Measurements from ENCODE around the gene GPR3. TPM values are rescaled to one million over a fixed set of nuclear protein-coding genes. Genes with fewer than 3 reads are reported as not detected.
A peak's percentile ranks its signal among the peaks of the same experiment; 100 is the strongest.
"Not testable (repeated sequence)": the region's sequence is repeated elsewhere in the genome, so short reads cannot be mapped to it uniquely, and the experiment has no call there.

The GPR3 gene
- total and polyA plus RNA-seq, 7 donors: 0.12 to 1.3 (median 0.42) TPM; not detected in 2

DNA sequence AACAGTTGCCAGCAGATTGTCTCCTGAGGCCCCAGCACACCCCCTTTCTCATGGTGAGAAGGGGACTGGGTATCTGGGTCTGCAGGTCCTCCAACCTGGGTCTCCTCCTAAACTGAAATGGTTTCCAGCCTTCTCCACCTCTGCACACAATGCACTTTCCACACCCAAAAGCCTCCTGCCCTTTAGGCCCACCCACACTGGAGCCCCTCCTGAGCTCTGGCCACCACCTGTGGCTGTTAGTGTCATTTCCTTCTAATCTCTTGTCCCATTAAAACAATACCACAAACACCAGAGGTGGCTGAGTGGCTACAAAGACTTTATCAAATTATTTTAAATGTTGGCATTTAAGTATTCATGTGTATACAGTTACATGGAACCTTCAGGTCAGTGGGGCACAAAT is 11.5 kb downstream of the GPR3 start:
- peak in 1 of 4 donors; percentile 0 for ATAC-seq
- TF ChIP-seq CTCF (IDR thresholded peaks at IDR 0.05): no peak
- intact Hi-C loops (cut with DNase I): loop anchor here in 1 of 2 donors (5.0 kb wide), 1 partner anchor 258 kb away; no protein-coding TSS in a partner anchor

GRCh38 chr1:27405074-27405473 is 12.7 kb downstream of the GPR3 start:
- WGBS, 3 donors: 34 to 48% (median 38%) methylated on average over 13 of the region's 13 CpGs
- peaks cover 50% of the 10 kb centered on the region for H3K4me1 ChIP-seq
- peak; percentile 55 to 75 for DNase-seq
- intact Hi-C loops (cut with DNase I): no loop called here
- peak overlapping the region; percentile 85 for H3K27ac ChIP-seq
- H3K4me3 ChIP-seq: no peak overlapping the region
- H3K36me3 ChIP-seq (ENCODE audit: insufficient read depth in 1 of 2, low read depth in 1 of 2): peaks cover 0 to 35% of the 10 kb centered on the region in 2 donors
- H3K27me3 ChIP-seq (ENCODE audit: insufficient read depth in 3 of 3, low read length in 2 of 3): peaks cover 0 to 3% (median 0%) of the 10 kb centered on the region in 3 donors
- peak; percentile 14 to 42 (median 30) for ATAC-seq
- no peak for TF ChIP-seq CTCF (IDR thresholded peaks at IDR 0.05)
- H3K9me3 ChIP-seq: no peaks in the 10 kb centered on the region

More for the DNA sequence above, 11.5 kb downstream of the GPR3 start:
- peaks cover 50% of the 10 kb centered on the region for H3K4me1 ChIP-seq
- peaks cover 0 to 25% of the 10 kb centered on the region in 2 donors for H3K36me3 ChIP-seq (ENCODE audit: insufficient read depth in 1 of 2, low read depth in 1 of 2)
- DNase-seq: no peak
- peaks cover 0 to 3% (median 0%) of the 10 kb centered on the region in 3 donors for H3K27me3 ChIP-seq (ENCODE audit: insufficient read depth in 3 of 3, low read length in 2 of 3)
- H3K9me3 ChIP-seq: no peaks in the 10 kb centered on the region
- H3K4me3 ChIP-seq: peak overlapping the region; percentile 45
- H3K27ac ChIP-seq: peak overlapping the region; percentile 85

GRCh38 chr1:27405598-27406361 is 13.4 kb downstream of the GPR3 start:
- WGBS, 3 donors: 37 to 66% (median 43%) methylated on average over 15 to 17 of the region's 18 CpGs
- H3K4me1 ChIP-seq: peaks cover 50% of the 10 kb centered on the region
- H3K27ac ChIP-seq: peak overlapping the region; percentile 85
- peaks cover 0 to 42% of the 10 kb centered on the region in 2 donors for H3K36me3 ChIP-seq (ENCODE audit: insufficient read depth in 1 of 2, low read depth in 1 of 2)
- ATAC-seq: peak in 3 of 4 donors; percentile 2 to 15 (median 10)
- H3K9me3 ChIP-seq; H3K27me3 ChIP-seq (ENCODE audit: insufficient read depth in 3 of 3, low read length in 2 of 3); DNase-seq; H3K4me3 ChIP-seq; intact Hi-C loops (cut with DNase I): not testable (repeated sequence)

DNA sequence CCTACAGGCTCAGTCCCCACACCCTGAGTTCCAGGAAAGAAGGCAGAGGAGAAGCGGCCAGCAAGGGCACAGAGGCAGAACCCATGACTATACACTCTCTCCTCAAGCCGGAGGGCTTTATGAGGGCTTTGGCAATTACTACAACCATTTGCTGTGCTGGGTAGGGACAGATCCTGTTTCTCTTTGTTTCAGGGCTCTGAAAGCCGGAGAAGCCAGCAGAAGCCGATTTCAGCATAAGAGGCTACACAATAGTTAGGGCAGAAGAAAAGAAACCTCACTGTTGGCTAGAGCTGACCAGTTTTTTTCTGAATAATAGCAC is 13.9 kb downstream of the GPR3 start:
- DNase-seq (no peak), ATAC-seq (no peak)
- WGBS, 3 donors: 33 to 41% (median 41%) methylated on average over 4 of the region's 4 CpGs
- H3K36me3 ChIP-seq (ENCODE audit: insufficient read depth in 1 of 2, low read depth in 1 of 2): peaks cover 3 to 47% of the 10 kb centered on the region in 2 donors
- no peak overlapping the region for H3K4me3 ChIP-seq
- no peaks in the 10 kb centered on the region for H3K27me3 ChIP-seq (ENCODE audit: insufficient read depth in 3 of 3, low read length in 2 of 3)
- H3K9me3 ChIP-seq: no peaks in the 10 kb centered on the region
- no peak for TF ChIP-seq CTCF (IDR thresholded peaks at IDR 0.05)
- intact Hi-C loops (cut with DNase I): no loop called here
- H3K4me1 ChIP-seq: peaks cover 50% of the 10 kb centered on the region
- H3K27ac ChIP-seq: peak overlapping the region; percentile 85

GRCh38 chr1:27406791-27407190 is 14.4 kb downstream of the GPR3 start:
- H3K9me3 ChIP-seq; H3K4me3 ChIP-seq; DNase-seq; H3K27me3 ChIP-seq (ENCODE audit: insufficient read depth in 3 of 3, low read length in 2 of 3); ATAC-seq; intact Hi-C loops (cut with DNase I): not testable (repeated sequence)
- peaks cover 50% of the 10 kb centered on the region for H3K4me1 ChIP-seq
- peak overlapping the region; percentile 85 for H3K27ac ChIP-seq
- WGBS, 3 donors: 63 to 77% (median 74%) methylated on average over 2 of the region's 2 CpGs
- H3K36me3 ChIP-seq (ENCODE audit: insufficient read depth in 1 of 2, low read depth in 1 of 2): peaks cover 4 to 52% of the 10 kb centered on the region in 2 donors

All from psoas muscle (tissue), 8 donors.